ENCODE data around the gene ZNF436.
A peak's percentile ranks its signal among the peaks of the same experiment; 100 is the strongest.

The ZNF436 gene

GRCh38 chr1:23369335-23370013, at the start of gene ZNF436:
Gene ZNF436, minus strand, starts transcription at chr1:23369836. Its CDS starts 1,831 bp downstream, at chr1:23368005.
- no peak for DNase-seq

GRCh38 chr1:23419180-23419579, 49.5 kb upstream of the ZNF436 start:
- DNase-seq = no peak

DNA sequence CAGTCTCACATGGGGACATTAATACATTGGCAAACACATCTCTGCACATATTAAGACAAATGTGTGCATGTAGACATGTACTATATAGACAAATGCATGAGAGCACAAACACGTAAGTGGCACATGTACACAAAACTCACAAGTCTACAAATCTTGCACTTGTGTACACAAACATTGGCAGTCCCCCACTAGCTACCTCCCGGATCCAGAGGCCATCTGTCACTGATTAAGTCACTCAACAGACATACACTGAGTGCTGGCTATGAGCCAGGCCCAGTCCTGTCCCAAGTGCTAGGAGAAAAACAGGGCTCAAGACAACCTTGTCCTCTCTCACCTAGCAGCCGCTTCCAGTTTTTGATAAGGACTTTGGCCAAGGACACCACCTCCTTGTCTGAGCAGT, 47.9 kb upstream of the ZNF436 start:
- no peak for DNase-seq

DNA sequence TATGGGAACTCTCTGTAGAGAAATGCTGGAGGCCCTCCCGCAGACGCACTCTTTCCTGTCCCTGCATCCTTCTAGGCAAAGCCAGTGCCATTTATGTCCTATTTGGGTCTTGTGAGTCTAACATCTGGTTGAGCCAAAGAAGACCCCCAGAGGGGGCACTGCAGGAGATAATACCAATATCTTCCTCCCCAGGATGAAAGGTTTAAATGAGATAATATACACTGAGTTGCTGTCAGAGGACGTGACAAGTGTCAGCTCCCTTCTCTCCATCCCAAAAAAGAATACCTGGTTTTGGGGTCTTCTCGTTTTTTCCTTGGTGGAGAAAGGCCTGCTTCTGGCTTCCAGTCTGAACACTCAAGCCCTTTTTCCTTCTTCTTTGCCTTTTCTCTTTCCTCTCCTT, 47.3 kb upstream of the ZNF436 start:
- DNase-seq = no peak

DNA sequence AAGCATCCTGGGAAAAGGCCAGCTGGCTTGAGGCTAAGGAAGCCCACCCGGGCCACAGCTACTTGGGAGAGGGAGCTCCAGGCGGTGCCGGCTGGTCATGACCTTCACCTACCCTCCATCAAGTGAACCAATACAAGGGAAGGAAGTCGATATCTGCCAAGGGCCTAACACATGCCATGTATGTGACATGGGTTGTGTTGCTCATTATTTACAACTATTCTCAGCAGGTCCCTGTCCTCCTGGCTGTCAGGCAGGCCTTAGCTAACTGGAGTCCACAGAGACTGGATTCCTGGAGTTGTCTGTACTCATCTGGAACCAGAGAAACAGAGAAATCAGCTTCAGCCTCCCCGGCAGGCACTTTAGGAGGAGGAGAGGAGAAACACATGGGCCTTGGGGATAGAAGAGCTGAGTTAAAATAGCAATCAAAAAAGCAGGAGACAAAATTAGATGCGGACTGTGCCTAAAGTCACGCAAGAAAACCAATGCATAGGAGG, 39.2 kb upstream of the ZNF436 start:
- no peak for DNase-seq

GRCh38 chr1:23407016-23407630, 37.5 kb upstream of the ZNF436 start:
- DNase-seq = no peak

DNA sequence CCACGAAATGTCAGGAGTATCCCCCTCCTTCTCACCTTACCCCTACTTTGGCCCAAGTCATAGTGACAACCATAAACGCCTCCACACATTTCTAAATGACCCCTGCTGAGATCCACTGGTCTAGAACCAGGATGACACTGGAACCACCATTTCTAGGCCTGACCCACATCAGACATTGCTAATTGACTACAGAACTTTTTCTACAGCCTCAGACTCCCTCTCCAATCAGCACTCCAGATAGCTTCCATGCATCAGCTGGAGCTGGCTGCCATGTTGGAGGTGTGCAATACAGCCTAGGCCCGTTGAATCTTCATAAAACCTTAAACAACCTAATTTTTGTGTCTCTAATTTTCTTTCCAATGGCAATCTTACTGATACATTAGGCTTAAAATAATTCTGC, 36.3 kb upstream of the ZNF436 start:
- no peak for DNase-seq

DNA sequence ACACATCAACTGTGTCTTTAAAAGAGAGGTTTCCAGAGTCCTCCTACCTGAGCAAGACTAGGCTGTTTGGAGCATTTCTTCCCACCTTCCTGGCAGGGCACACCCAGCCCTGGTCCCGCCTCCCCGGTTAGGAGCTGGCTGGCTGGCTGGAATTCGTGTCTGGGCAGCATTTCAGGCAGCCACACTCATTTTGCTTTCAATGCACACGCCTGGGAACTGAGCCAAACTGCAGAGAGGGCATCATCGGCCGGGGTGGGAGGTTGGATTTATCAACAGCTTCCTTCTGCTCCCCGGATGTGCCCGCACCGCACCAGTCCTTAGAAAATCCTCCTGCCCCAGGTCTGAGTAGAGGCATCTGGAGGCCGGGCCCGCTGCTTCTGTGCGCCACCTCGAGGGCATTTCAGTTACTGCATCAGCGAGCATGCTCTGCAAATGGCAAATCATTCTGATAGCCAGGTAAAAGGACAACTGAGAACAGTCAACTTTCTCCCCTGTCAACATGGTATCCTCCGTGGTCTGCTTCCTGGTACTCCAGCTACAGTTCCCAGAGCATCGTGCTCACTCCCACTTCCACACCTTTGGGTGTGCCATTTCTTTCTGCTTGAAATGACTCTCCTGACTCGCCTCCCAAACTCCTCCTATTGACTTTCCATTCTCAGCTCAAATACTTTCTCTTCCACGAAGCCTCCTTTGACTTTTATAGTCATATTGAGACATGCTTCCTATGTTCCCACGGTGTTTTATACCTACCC, 34.3 kb upstream of the ZNF436 start:
- DNase-seq = peak; percentile 37

DNA sequence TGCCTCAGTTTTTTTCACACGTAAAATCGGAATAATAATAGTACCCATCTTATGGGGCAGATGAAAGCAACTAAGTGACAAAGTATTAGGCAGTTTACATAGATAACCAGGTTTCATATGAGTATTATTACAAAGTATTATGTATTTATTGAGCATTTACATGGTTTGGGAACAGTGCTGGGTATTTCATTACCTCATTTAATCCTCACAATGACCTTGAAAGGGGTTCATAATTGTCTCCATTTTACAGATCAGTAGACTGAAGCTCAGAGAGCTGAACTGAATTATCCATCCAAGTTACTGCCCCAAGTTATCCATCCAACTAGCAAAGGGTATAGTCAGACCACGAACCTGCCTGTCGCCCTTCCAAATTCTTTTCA, 33.7 kb upstream of the ZNF436 start:
- no peak for DNase-seq

DNA sequence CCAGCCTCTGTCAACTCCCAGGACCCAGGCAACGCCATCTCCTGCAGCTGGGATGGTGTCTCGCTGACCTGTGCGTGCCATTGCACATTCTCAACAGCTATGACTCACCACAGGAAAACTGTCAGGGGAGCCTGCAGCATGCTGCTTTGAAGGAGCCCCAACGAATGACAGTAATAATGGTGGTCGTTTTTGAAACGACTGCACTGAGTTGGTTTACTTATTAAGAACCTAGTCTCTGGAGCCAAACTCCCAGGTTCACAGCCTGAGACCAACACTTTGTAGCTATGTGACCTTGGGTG, 33.4 kb upstream of the ZNF436 start:
- no peak for DNase-seq

GRCh38 chr1:23402286-23403037, 32.8 kb upstream of the ZNF436 start:
- no peak for DNase-seq

DNA sequence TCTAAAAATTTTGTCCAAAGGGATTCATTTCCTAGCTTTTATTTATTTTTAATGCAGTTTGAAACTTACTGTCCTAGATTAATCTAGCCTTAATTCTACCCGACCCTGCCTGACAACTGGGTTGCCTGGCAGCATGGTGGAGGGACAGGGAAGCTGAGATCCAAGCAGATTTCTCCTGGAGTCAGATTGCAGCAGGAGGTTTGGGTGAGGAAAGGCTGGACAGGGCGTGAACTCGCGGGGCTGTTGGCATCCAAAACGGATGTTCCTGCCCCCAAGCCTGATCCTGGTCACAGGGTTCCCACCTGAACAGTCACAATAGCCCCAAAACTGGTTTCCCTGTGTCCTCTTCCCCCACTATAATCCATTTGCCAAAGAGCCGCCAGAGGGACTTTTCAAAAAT, 31.7 kb upstream of the ZNF436 start:
- no peak for DNase-seq

- DNase-seq = no peak
Measured at GRCh38 chr1:23400324-23401114, 30.9 kb upstream of the ZNF436 start.

- no peak for DNase-seq
Measured at GRCh38 chr1:23399229-23399628, 29.6 kb upstream of the ZNF436 start.

GRCh38 chr1:23397908-23398307, 28.3 kb upstream of the ZNF436 start:
- no peak for DNase-seq

- DNase-seq = no peak
Measured at GRCh38 chr1:23396380-23396779, 26.7 kb upstream of the ZNF436 start.

- no peak for DNase-seq
Measured at GRCh38 chr1:23395849-23396248, 26.2 kb upstream of the ZNF436 start.

GRCh38 chr1:23395154-23395724, 25.6 kb upstream of the ZNF436 start:
- DNase-seq = no peak

DNA sequence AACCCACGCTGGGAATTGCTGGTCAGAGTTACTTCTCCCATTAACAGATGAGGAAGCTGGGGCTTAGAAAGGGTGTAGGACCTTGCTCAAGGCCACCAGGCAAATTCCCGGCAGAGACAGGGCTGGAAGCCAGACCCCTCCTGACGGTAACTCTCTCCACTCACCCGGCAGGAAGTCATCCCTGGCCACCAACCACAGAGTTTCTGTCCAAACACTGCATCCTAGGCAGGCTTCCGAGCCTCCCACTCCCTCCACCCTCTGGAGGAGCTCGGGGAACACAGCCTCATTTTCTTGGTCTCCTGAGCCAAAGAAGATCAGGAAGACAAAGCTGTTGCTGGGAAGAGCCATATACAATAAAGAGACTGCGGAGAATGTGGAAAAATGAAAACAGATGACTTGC, 25.0 kb upstream of the ZNF436 start:
- DNase-seq = no peak

DNA sequence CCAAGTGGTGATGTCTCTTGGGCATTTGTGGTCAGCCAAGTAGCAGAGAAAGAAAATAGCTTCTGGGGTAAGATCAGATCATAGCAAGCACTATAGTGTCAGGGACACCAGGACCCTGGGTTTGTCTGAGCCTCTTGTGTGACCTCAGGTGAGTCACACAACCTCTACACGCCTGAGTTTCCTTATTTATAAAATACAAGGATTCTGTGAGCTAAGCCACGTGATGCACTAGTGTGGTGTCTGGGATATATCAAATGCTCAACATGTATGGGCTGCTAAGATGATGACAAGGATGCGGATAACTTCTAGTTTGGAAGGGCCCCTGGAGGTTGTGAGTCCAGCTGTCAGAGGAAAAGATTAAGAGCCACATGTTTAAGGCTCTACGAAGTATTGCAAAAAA, 24.5 kb upstream of the ZNF436 start:
- no peak for DNase-seq

DNA sequence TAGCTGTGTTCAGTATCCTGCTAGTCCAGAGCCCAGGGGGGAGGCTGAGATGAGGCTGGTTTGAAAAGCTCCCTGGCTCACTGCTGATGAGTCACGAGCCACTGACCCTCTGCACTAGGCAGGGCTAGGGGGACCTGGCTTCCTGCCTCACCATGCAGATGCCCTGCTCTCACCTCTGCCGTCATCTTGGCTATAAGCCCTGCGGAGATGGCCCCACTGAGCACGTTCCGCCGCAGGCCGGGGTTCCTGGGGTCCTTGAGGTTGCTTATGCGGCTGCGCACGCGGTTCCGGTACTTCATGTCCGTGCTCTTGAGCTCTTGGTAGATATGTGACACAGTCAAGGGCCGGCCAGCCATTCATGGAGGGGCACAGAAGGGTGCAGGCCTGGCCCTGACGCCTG, 24.1 kb upstream of the ZNF436 start:
- DNase-seq = no peak

DNA sequence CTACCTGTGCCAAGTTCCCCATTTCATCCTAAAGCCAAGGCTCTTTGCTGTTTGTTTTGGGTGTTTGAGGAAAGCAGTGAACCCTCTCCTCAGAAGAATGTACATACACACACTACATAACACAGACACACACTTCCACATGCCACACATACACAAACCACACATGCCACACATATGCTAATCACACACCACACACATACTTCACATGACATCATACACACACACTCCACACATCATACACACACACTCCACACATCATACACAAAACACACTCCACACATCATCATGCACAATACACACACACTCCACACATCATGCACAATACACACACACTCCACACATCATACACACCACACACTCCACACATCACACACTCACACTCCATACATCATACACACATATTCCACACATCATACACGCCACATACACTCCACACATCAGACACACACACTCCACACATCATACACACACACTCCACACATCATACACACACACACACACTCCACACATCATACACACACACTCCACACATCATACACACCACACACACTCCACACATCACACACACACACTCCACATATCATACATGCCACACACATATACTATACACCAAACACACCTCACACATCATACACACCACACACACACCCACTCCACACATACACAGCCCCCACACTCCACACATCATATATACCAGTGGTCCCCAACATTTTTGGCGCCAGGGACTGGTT, 22.7 kb upstream of the ZNF436 start:
- DNase-seq = no peak

All from SIG-M5 (cell line).